GM18858 (cell line): ENCODE data around the gene UMOD.

ENCODE experiments used
- ATAC-seq: cut with Tn5 transposase; IDR thresholded peaks from one replicate; pipeline ENCODE4 v1.9.1; 2021; ENCODE audit not compliant: unreplicated experiment

Gene UMOD

DNA sequence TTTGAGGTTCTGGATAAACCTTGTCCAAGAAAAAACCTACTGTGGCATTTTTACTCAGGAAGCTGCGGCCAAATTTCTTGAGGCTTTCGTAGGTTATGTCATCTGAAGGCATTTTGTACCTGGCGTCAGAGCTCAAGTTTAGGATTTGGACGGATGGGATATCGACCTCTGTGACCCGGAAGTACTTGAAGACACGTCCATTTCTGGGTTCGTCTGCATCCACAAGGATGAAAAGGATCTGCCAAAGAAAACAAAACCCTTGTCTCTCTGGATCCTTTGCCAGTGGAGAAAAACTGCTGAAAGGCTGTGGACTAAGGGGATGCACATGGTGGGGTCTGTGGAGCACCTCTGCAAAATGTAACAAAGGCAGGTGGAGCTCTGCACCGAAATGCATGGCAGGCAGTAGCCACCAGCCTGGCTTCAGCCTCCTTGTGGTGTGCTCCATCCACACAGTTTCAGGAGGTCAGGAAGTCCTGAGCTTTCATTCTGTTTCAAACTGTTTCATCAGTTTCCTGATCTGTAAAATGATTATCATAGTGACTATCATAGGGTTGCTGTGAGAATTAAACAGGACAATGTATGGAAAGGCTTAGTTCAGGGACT lies 17.0 kb upstream of the UMOD start:
- ATAC-seq, result no peak

- ATAC-seq, result no peak
These were observed 11.5 kb upstream of the UMOD start for GRCh38 chr16:20364051-20364450.

- ATAC-seq, result no peak
These were observed 10.7 kb upstream of the UMOD start for GRCh38 chr16:20363191-20363590.

- ATAC-seq, result no peak
These were observed 7.5 kb upstream of the UMOD start for GRCh38 chr16:20359997-20360396.

DNA sequence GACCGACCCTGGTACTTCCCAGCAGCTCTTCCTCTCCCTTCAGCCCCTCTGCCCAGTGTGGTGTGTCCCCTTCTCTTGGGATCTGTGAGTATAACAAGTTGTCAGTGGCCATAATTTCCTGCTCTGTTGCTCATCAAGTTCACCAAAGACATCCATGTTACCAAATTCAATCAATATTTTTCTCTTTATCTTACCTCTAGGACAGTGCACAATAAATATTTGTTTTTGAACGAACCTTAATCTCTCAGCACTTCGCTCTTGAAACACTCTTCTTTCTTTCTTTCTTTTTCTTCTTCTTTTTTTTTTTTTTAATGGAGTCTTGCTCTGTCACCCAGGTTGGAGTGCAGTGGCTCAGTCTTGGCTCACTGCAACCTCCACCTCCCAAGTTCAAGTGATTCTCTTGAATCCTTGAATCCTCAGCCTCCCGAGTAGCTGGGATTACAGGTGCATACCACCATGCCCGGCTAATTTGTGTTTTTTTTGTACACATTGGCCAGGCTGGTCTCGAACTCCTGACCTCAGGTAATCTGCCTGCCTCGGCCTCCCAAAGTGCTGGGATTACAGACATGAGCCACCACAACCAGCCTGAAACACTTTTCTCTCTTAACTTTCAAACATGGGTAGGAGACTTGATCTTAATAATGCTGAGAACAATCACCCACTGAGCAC lies 2.7 kb upstream of the UMOD start:
- no peak for ATAC-seq

DNA sequence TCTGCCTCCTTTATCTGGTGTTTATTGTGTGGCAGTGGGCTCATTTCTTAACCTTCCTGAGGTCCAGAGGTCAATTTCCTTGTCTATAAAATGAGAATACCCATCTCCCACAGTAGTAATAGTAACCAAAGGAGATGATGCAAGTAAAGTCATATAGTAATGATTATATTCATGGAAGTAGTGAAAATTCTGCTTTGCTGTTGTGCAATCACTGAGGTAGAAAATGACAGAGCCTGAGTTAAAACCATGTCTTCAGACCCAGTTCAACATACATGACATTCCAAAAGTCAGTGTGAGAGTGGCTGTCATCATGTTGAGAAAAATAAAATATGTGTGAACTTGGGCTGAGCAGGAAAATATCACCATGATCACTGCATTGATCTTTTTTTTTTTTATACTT lies 864 bp upstream of the UMOD start:
- ATAC-seq, result no peak

- ATAC-seq, result no peak
These were observed 2.9 kb downstream of the UMOD start for GRCh38 chr16:20349615-20350014.

DNA sequence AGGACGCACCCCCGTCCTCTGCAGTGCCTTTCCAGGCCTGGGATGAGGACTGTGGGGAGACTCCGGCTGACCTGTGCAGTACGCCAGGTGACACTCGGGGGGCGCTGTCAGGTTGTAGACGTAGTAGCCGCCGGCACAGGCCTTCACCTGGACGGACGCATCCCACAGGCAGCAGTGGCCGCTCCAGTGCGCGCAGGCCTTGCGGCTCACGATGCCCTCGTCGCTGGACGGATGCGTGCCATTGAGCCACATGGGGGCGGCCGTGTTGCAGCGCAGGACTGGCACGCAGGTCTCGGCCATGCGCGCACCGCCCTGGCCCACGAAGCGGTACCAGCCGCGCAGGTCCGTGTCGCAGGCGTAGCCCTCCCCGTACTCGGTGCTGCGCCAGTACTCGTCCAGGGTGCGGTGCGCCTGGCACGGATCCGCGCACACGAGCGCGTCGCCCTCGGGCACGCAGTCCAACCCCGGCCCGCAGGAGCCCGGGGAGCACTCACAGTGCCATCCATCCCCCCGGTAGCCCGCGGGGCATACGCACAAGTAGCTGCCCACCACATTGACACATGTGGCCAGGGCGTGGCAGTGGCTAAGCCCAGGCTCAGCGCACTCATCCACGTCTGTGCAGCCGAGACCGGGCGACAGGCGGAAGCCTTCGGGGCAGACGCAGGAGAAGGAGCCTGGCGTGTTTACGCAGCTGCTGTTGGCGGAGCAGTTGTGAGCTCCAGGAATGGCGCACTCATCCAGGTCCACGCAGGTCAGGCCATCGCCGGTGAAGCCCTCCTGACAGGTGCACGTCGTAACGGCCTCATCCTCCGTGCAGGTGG lies 3.9 kb downstream of the UMOD start:
- ATAC-seq, result no peak

DNA sequence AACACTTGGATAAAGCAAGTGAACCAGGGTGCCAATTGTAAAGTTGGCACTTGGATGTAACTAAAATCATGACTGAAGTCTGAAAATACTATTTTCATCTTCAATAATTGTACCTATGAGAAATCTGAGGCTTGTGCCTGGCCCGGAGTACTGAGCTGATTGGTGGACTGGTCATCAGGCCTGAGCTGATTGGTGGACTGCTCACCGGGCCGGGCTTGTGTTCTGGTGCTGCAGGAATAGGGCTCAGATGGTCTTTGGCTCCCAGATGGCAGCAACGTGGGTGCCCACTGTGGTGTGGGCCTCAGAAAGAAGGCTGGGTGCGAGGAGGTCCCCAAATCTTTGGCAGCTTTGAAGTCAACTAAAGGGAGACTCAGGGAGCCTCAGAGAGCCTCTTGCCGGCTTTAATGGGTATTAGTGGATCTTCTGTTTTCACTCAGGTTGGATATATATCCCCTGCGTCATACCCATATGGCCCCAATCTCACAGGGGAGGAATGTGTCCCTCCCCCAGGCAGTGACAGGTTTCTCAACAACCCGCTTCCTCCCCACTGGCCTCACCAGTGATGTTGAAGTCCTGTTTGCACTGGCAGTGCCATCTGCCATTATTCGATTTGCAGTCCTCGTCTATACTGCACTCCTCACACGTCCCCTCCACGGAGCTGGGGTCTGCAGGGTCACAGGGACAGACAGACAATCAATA lies 4.7 kb downstream of the UMOD start:
- ATAC-seq, result no peak

DNA sequence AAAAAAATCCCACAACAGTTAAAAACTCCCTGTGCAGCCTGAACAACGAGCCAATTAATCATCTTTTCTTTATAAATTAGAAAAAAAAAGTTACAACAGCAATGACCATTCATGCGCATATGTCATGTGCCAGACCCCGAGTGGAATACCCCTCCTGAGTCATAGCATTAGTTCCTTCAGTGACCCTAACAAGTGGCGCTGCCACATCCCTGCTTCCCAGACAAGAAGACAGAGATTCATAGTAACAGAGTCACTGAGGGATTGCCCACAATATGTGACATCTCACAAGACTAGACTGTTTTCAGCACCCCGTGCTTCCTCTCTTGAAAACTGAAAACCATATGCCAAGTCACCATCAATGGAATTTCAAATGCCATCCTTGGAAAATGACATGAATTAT lies 7.9 kb downstream of the UMOD start:
- no peak for ATAC-seq

- no peak for ATAC-seq
These were observed 12.8 kb downstream of the UMOD start for GRCh38 chr16:20339744-20340143.

DNA sequence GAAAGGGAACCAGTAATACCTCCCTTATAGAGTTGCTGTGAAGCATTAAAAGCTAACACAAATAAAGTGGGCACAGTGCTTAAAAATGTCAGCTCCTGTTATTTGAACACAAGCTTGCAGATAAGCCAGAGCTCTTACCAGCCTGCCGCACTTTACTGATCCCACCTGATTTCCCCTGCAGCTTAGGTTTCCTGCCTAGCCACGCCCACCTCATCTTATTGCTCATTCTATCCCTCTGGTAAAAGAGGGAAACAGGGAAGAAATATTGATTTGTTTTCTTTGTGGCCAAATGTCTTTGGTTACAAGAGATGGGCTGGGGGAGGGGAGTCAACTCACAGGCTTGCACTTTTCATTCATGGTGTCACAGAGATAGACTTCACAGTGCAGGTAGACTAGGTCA lies 15.6 kb downstream of the UMOD start:
- ATAC-seq, result no peak

DNA sequence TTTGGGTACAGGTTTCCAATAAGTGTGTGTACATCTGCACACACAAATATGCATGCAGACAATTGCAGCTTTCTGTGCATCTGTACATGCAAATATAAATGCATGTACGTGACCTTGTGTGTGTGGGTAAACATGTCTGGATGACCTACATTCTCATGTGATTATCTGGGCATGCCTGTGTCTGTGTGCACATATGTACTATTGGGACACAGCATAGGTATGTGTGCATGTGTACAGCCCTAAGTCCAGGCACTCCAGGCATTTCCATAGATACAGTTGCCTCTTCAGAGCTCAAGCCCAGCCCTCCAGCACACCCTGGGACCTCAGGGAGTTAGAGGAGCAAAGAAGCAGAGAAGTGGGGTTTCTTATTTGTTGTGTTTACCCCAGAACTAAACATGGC lies 18.1 kb downstream of the UMOD start:
- no peak for ATAC-seq

GRCh38 chr16:20333120-20333519 lies 19.4 kb downstream of the UMOD start:
- no peak for ATAC-seq

DNA sequence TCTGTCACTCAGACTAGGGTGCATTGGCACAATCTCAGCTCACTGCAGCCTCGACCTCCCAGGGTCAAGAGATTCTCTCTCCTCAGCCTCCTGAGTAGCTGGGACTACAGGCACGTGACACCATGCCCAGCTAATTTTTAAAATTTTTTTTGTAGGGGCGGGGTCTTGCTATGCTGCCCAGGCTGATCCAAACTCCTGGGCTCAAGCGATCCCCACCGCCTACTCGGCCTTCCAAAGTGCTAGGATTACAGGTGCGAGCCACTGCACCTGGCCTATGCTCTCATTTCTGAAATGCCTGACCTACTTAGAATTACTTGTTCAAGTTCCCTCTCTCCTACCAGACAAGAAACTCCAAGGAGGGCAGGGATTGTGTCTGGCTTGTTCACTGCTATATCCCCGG lies 20.1 kb downstream of the UMOD start:
- no peak for ATAC-seq

GRCh38 chr16:20331635-20332034 lies 20.9 kb downstream of the UMOD start:
- no peak for ATAC-seq

DNA sequence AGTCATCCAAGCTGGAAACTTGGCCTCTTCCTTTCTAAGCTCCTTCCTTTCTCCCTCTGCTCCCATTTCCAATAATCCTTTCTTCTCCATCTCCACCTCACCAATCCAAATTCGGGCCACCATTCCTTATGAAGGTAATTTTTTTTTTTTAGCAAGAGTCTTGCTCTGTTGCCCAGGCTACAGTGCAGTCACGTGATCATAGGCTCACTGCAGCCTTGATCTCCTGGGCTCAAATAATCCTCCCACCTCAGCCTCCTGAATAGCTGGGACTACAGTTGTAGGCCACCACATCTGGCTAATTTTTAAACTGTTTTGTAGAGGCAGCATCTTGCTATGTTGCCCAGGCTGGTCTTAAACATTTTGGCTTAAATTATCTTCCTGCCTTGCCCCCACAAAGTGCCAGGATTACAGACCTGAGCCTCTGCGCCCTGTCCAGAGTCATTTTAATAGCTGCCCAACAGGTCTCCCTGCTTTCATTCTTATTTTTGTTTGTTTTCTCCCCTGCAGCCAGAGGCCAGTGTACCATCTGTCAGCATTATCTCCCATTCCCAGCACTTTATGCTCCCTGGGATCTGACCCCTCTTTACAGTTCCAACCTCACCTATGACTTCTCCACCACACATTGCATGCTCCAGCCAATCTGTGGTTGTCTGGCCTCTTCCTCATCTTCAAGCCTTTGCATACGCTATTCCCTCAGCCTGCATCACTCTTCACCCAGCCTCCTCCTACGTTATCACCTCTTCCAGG lies 22.9 kb downstream of the UMOD start:
- no peak for ATAC-seq

DNA sequence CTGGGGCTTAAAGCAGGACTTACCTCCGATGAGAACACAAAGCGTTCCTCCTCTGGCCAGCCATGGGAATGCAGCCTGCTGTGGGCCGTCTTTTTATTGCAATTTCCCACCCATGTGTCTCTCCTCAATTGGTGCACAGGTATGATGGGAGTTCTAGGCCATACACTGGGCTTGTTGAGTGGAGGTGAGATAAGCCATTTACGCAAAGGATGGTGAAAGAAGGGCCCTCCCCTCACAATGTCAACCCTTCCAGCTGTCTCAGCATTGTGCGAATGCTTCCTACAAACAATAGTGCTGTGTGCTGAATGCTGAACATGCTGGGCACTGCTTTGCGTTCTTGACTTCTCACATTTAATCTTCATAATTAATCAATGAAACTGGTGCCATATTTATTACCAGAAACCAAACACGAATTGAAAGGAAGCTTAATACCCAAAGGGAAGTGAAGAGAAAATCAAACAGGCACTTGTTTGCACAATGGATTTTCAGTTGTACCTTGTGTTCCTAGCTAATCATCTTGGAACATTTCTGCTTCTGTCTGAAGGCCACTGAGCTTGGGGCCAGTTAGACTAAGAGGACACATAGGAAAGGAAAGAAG lies 25.0 kb downstream of the UMOD start, which contains the start of gene GP2:
GP2 (minus strand) TSS at position 70 of the 598 bp plus-strand sequence. CDS start 1,082 bp downstream, outside the sequence.
- no peak for ATAC-seq

DNA sequence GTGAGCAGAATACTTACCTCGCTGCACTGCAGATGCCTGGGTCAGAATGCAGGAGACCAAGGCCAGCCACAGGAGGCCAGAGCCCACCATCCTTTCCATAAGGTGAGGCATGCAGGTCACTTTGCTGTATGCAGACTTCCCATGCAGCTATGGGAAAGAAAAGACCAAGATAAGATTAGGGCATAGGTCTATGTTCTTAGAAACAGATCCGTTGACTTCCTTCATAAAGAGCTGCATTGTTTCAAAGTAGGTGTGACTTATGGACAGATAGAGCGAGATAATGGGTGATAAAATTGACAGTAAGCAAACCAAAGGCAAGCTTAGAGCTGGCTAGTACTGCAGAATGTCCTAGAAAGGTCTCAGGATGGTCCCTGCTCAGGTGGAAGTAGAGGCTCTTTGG lies 26.2 kb downstream of the UMOD start:
- no peak for ATAC-seq

GRCh38 chr16:20325005-20325404 lies 27.5 kb downstream of the UMOD start:
- ATAC-seq, result no peak
